Measurements from ENCODE around the gene SSUH2.

GRCh38 chr3:8647137-8647985, 2.8 kb upstream of the SSUH2 start:
- TF ChIP-seq CTCF (conservative IDR thresholded peaks at IDR 0.05; ENCODE audit: low read length): no peak
- no peak for TF ChIP-seq EZH2phosphoT487 (IDR thresholded peaks at IDR 0.05; ENCODE audit: borderline replicate concordance, low read depth, low read length)

All from OCI-LY7 (cell line).